Neural progenitor cell (in vitro differentiated cells): ENCODE results near the gene CD79A.

Experiments
- EZH2 ChIP-seq: fragments of 200-600 bp; sonication (generic); IDR thresholded peaks from 2 replicates; pipeline ENCODE4 v1.6.1; 2017; ENCODE audit warnings: antibody characterized with exemption, mild to moderate bottlenecking, moderate library complexity
- EZH2phosphoT487 ChIP-seq: fragments of 200-600 bp; sonication (generic); IDR thresholded peaks from 2 replicates; pipeline ENCODE4 v1.6.1; 2017; ENCODE audit warnings: antibody characterized with exemption

- no peak for TF ChIP-seq EZH2
- no peak for TF ChIP-seq EZH2phosphoT487
Observed at GRCh38 chr19:41861846-41862245, 15.2 kb upstream of the CD79A start.
